A549 (cell line): ENCODE measurements around the gene MAPK1. TPM values are rescaled to one million over a fixed set of nuclear protein-coding genes. Genes with fewer than 3 reads are reported as not detected.

Experiments
- ATAC-seq, 2 experiments: fragments of 200-7000 bp in 1 of 2; fragments of >200 bp in 1 of 2; cut with Nextera tagmentation in 1 of 2; cut with Tn5 transposase in 1 of 2; 3 replicates each; pipeline versions ENCODE4 v1.8.0 to v1.9.1; 2018 to 2020; ENCODE audit warnings: mild to moderate bottlenecking in 1 of 2, moderate library complexity in 1 of 2
- CTCF ChIA-PET: fragments of 300-600 bp; sonication (Branson Sonifier 250); formaldehyde crosslinking; extraction: SDS; loops from one replicate; lab custom pipeline; 2021; ENCODE audit warnings: antibody characterized with exemption, inconsistent platforms; lab: Yijun Ruan, JAX
- POLR2A ChIA-PET: fragments of 350-600 bp; formaldehyde crosslinking; extraction: SDS; loops from one replicate; lab custom pipeline; 2021; ENCODE audit warnings: antibody characterized with exemption, inconsistent platforms; lab: Yijun Ruan, JAX
- DNase-seq, 2 experiments: peaks; one replicate each; pipeline versions ENCODE4 v3.0.0 to v3.0.0-alpha.2; 2011 to 2016; ENCODE audit warnings: low read depth in 1 of 2, low spot score in 1 of 2
- FAIRE-seq: peaks from 2 replicates; lab custom pipeline; 2011; peaks lifted over from hg19 to GRCh38; lab: Jason Lieb, UNC
- H3K27ac ChIP-seq, 2 experiments: fragments of >200 bp; sonication (Bioruptor Twin); formaldehyde crosslinking; 3 replicates each; pipeline ENCODE4 v1.5.1; 2016 to 2017
- H3K4me1 ChIP-seq: fragments of >200 bp; sonication (Bioruptor Twin); formaldehyde crosslinking; 3 replicates; pipeline ENCODE4 v1.6.1; 2016
- H3K4me2 ChIP-seq: fragments of >200 bp; sonication (Bioruptor Twin); formaldehyde crosslinking; 3 replicates; pipeline ENCODE4 v1.6.1; 2016
- H3K4me3 ChIP-seq: fragments of >200 bp; sonication (Bioruptor Twin); formaldehyde crosslinking; 3 replicates; pipeline ENCODE4 v1.5.1; 2016
- H3K9me3 ChIP-seq: fragments of >200 bp; sonication (Bioruptor Twin); formaldehyde crosslinking; 3 replicates; pipeline ENCODE4 v1.6.1; 2016
- BHLHE40 ChIP-seq: IDR thresholded peaks from 2 replicates; pipeline ENCODE4 v1.6.1; 2012; ENCODE audit warnings: low read depth, low read length, inconsistent platforms
- CEBPB ChIP-seq, 2 experiments: fragments of >200 bp in 1 of 2; sonication (Bioruptor Twin) in 1 of 2; formaldehyde crosslinking in 1 of 2; IDR thresholded peaks; 2 replicates each; pipeline ENCODE4 v1.6.1; 2012 to 2016
- CHD2 ChIP-seq: fragments of 150-350 bp; IDR thresholded peaks from 2 replicates; pipeline ENCODE4 v1.6.1; 2014; ENCODE audit warnings: low read length; ENCODE audit not compliant: partially characterized antibody
- EHMT2 ChIP-seq: fragments of 200-600 bp; sonication (generic); IDR thresholded peaks from 2 replicates; pipeline ENCODE4 v1.6.1; 2016; ENCODE audit warnings: antibody characterized with exemption, low read depth, mild to moderate bottlenecking, moderate library complexity
- EP300 ChIP-seq, 2 experiments: fragments of >200 bp; sonication (Bioruptor Twin); formaldehyde crosslinking; IDR thresholded peaks; 2 replicates in 1 of 2; 3 replicates in 1 of 2; pipeline ENCODE4 v1.6.1; 2016 to 2017
- FOSL2 ChIP-seq, 2 experiments: fragments of 450-650 bp in 1 of 2; fragments of >200 bp in 1 of 2; sonication (Bioruptor Twin) in 1 of 2; formaldehyde crosslinking; IDR thresholded peaks; 2 replicates each; pipeline versions ENCODE4 v1.5.0 to v1.6.1; 2016 to 2020; ENCODE audit warnings: mild to moderate bottlenecking in 1 of 2, moderate library complexity in 1 of 2
- FOXS1 ChIP-seq: fragments of 250-450 bp; sonication (Bioruptor Pico); IDR thresholded peaks from 2 replicates; pipeline ENCODE4 v1.5.0; 2020; ENCODE audit warnings: mild to moderate bottlenecking, moderate library complexity
- GATA3 ChIP-seq: IDR thresholded peaks from 2 replicates; pipeline ENCODE4 v1.6.1; 2012; ENCODE audit warnings: borderline replicate concordance
- HEYL ChIP-seq: fragments of 250-450 bp; sonication (Bioruptor Pico); IDR thresholded peaks from 2 replicates; pipeline ENCODE4 v1.8.0; 2021; ENCODE audit warnings: mild to moderate bottlenecking, moderate library complexity
- HOXB5 ChIP-seq: fragments of 250-450 bp; sonication (Bioruptor Pico); IDR thresholded peaks from 2 replicates; pipeline ENCODE4 v1.5.0; 2020; ENCODE audit warnings: mild to moderate bottlenecking, moderate library complexity
- JUN ChIP-seq, 2 experiments: fragments of >200 bp; sonication (Bioruptor Twin); formaldehyde crosslinking; IDR thresholded peaks; 2 replicates in 1 of 2; 3 replicates in 1 of 2; pipeline ENCODE4 v1.6.1; 2016 to 2017
- JUNB ChIP-seq: fragments of >200 bp; sonication (Bioruptor Twin); formaldehyde crosslinking; IDR thresholded peaks from 2 replicates; pipeline ENCODE4 v1.6.1; 2016
- MAZ ChIP-seq: fragments of 150-350 bp; IDR thresholded peaks from 2 replicates; pipeline ENCODE4 v1.6.1; 2014; ENCODE audit warnings: antibody characterized with exemption, low read depth, low read length, borderline replicate concordance
- PHF8 ChIP-seq: fragments of 200-600 bp; sonication (generic); IDR thresholded peaks from 2 replicates; pipeline ENCODE4 v1.6.1; 2016; ENCODE audit warnings: low read depth, mild to moderate bottlenecking, antibody characterized with exemption, moderate library complexity, borderline replicate concordance
- POLR2A ChIP-seq: IDR thresholded peaks from 2 replicates; pipeline ENCODE4 v1.6.1; 2012; ENCODE audit warnings: mild to moderate bottlenecking, low read length
- POLR2AphosphoS2 ChIP-seq: conservative IDR thresholded peaks from 2 replicates; pipeline ENCODE4 v1.6.1; 2012; ENCODE audit warnings: low read length, improper control_type of control experiment, inconsistent platforms
- RAD21 ChIP-seq, 2 experiments: fragments of >200 bp in 1 of 2; sonication (Bioruptor Twin) in 1 of 2; formaldehyde crosslinking in 1 of 2; IDR thresholded peaks in 1 of 2; conservative IDR thresholded peaks in 1 of 2; 2 replicates in 1 of 2; 3 replicates in 1 of 2; pipeline ENCODE4 v1.6.1; 2012 to 2018; ENCODE audit warnings: inconsistent platforms in 1 of 2
- RARB ChIP-seq: fragments of 250-450 bp; sonication (Bioruptor Pico); IDR thresholded peaks from 2 replicates; pipeline ENCODE4 v1.8.0; 2021; ENCODE audit warnings: mild to moderate bottlenecking, moderate library complexity
- ZNF302 ChIP-seq: fragments of 250-450 bp; sonication (Bioruptor Pico); IDR thresholded peaks from 2 replicates; pipeline ENCODE4 v1.9.0; 2021; ENCODE audit warnings: inconsistent platforms, mild to moderate bottlenecking, moderate library complexity
- WGBS: methylation state at CpG from one replicate; pipeline ENCODE4 v1.1.6; 2017; ENCODE audit errors: missing lambda C conversion rate; 5-methylcytosine and 5-hydroxymethylcytosine counted together
- polyA plus RNA-seq, 4 experiments: library from polyadenylated mRNA; depleted of rRNA in 3 of 4; stranded (reverse); fragments of >200 nt; fragmentation: RNase III in 1 of 4; extraction: RNeasy Plus Mini Kit Qiagen cat#74134 plus additional on column Dnase treatment in 1 of 4; gene quantifications; 2 replicates in 3 of 4; 3 replicates in 1 of 4; pipeline ENCODE4 v1.2.3, GENCODE V29; 2011 to 2017
- TF ChIP-seq, protein P1 (sequence below): fragments of 200-600 bp; sonication (generic); IDR thresholded peaks from 2 replicates; pipeline ENCODE4 v1.6.1; 2016; ENCODE audit warnings: antibody characterized with exemption, mild to moderate bottlenecking, moderate library complexity
- TF ChIP-seq, protein P2 (sequence below): IDR thresholded peaks from 2 replicates; pipeline ENCODE4 v1.6.1; 2012
- TF ChIP-seq, protein P3 (sequence below): fragments of 250-450 bp; sonication (Bioruptor Pico); IDR thresholded peaks from 2 replicates; pipeline ENCODE4 v1.5.0; 2020; ENCODE audit warnings: low read depth, mild to moderate bottlenecking, moderate library complexity
- TF ChIP-seq, protein P4 (sequence below): IDR thresholded peaks from 2 replicates; pipeline ENCODE4 v1.6.1; 2012; ENCODE audit warnings: low read depth, borderline replicate concordance

The MAPK1 gene
- polyA plus RNA-seq, 2 of the 4 experiments (the other 2 are of a cell fraction) = 28.8 to 85.5 TPM

DNA sequence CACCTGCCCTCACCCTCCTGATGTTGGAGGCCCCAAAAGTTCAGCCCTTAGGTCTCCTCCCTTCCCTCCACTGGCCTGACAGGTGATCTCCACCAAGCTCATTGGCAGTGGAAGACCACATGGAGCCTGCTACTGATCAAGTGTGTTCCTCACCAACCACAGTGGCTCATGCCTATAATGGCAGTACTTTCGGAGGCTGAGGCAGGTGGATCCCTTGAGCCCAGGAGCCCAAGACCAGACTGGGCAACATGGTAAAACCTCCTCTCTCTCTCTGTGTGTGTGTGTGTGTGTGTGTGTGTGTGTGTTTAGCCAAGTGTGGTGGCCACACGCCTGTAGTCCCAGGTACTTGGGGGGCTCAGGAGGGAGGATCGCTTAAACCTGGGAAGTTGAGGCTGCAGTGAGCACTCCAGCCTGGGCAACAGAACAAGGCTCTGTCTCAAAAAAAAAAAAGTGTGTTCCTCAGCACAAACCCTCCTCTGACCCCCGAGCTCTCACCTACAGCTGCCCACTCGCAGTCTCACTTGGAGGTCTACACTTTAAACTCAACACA, 127.5 kb downstream of the MAPK1 start:
- Histone ChIP-seq H3K4me2 (no peak overlapping the region), H3K4me1 (0 out of 3 replicates have a peak, but pooled peaks cover under 1% of the 10 kb centered on the region), H3K4me3 (no peak overlapping the region), H3K27ac (no peak overlapping the region), H3K9me3 (no peaks in the 10 kb centered on the region)
- ATAC-seq = no peak
- TF ChIP-seq GATA3 (no peak), FOXS1 (CRISPR knock-in tag) (no peak), HEYL (CRISPR knock-in tag) (no peak), EP300 (IDR thresholded peaks at IDR 0.05) (no peak), PHF8 (no peak), JUNB (no peak), CHD2 (no peak), BHLHE40 (no peak), POLR2AphosphoS2 (no peak), FOSL2 (IDR thresholded peaks at IDR 0.05) (no peak), FOSL2 (CRISPR knock-in tag; IDR thresholded peaks at IDR 0.05) (no peak), JUN (IDR thresholded peaks at IDR 0.05) (no peak), RAD21 (conservative IDR thresholded peaks at IDR 0.05 in 1 of 2, IDR thresholded peaks at IDR 0.05 in 1 of 2) (no peak)
- TF ChIP-seq, protein P1, sequence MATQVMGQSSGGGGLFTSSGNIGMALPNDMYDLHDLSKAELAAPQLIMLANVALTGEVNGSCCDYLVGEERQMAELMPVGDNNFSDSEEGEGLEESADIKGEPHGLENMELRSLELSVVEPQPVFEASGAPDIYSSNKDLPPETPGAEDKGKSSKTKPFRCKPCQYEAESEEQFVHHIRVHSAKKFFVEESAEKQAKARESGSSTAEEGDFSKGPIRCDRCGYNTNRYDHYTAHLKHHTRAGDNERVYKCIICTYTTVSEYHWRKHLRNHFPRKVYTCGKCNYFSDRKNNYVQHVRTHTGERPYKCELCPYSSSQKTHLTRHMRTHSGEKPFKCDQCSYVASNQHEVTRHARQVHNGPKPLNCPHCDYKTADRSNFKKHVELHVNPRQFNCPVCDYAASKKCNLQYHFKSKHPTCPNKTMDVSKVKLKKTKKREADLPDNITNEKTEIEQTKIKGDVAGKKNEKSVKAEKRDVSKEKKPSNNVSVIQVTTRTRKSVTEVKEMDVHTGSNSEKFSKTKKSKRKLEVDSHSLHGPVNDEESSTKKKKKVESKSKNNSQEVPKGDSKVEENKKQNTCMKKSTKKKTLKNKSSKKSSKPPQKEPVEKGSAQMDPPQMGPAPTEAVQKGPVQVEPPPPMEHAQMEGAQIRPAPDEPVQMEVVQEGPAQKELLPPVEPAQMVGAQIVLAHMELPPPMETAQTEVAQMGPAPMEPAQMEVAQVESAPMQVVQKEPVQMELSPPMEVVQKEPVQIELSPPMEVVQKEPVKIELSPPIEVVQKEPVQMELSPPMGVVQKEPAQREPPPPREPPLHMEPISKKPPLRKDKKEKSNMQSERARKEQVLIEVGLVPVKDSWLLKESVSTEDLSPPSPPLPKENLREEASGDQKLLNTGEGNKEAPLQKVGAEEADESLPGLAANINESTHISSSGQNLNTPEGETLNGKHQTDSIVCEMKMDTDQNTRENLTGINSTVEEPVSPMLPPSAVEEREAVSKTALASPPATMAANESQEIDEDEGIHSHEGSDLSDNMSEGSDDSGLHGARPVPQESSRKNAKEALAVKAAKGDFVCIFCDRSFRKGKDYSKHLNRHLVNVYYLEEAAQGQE = no peak
- TF ChIP-seq, protein P2, sequence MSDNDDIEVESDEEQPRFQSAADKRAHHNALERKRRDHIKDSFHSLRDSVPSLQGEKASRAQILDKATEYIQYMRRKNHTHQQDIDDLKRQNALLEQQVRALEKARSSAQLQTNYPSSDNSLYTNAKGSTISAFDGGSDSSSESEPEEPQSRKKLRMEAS = no peak
- TF ChIP-seq, protein P3, sequence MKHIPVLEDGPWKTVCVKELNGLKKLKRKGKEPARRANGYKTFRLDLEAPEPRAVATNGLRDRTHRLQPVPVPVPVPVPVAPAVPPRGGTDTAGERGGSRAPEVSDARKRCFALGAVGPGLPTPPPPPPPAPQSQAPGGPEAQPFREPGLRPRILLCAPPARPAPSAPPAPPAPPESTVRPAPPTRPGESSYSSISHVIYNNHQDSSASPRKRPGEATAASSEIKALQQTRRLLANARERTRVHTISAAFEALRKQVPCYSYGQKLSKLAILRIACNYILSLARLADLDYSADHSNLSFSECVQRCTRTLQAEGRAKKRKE = no peak
- WGBS = 52% methylated on average over 3 of the region's 5 CpGs
- no peak for FAIRE-seq
- ChIA-PET CTCF (interaction anchor here (1.5 kb wide), 1 partner anchor 198 kb away, joined by 4 read pairs; no protein-coding TSS in a partner anchor), POLR2A (no interaction called here)
- no peak for DNase-seq

DNA sequence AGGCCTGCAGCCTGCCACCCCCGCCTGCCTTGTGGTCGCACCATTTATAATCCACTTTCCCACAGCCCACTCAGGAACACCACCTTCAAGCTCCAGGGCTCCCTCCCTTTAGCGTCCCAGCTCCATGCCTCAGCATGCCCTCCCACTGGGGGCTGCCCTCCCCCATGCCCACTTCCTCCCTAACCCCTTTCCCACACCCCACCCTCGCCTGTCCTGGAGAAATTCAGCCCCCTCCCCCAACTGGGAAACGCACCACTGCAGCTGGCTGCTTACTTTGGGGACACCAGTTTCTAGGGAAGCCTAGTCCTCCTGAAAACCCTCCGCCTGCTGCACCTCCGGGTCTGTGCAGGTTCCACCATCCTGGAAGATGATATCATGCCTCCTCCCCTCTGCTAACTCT, 128.5 kb downstream of the MAPK1 start:
- TF ChIP-seq FOXS1 (CRISPR knock-in tag) = no peak
- TF ChIP-seq CEBPB (IDR thresholded peaks at IDR 0.05) = no peak
- no peak for TF ChIP-seq RARB
- TF ChIP-seq HOXB5 = no peak
- TF ChIP-seq MAZ = no peak
- no peak for TF ChIP-seq EP300 (IDR thresholded peaks at IDR 0.05)
- TF ChIP-seq ZNF302 = no peak
- TF ChIP-seq, protein P4, sequence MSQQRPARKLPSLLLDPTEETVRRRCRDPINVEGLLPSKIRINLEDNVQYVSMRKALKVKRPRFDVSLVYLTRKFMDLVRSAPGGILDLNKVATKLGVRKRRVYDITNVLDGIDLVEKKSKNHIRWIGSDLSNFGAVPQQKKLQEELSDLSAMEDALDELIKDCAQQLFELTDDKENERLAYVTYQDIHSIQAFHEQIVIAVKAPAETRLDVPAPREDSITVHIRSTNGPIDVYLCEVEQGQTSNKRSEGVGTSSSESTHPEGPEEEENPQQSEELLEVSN = no peak
- no peak for TF ChIP-seq EHMT2
- TF ChIP-seq POLR2A = no peak
- TF ChIP-seq, protein P1 = no peak
- no peak for TF ChIP-seq RAD21 (conservative IDR thresholded peaks at IDR 0.05 in 1 of 2, IDR thresholded peaks at IDR 0.05 in 1 of 2)
- TF ChIP-seq, protein P2 = no peak
- no peak for TF ChIP-seq PHF8
- TF ChIP-seq, all 56 proteins: peak for 0
- Histone ChIP-seq H3K4me1 (peaks cover 4% of the 10 kb centered on the region; the same call in 1 of the 3 replicates), H3K9me3 (no peaks in the 10 kb centered on the region), H3K4me3 (no peak overlapping the region), H3K4me2 (no peak overlapping the region), H3K27ac (no peak overlapping the region)
- no peak for ATAC-seq
- FAIRE-seq = no peak
- DNase-seq = no peak
- CTCF ChIA-PET = interaction anchor here (1.5 kb wide), 1 partner anchor 199 kb away, joined by 4 read pairs; no protein-coding TSS in a partner anchor
- WGBS = 61% methylated on average over 7 of the region's 7 CpGs
- POLR2A ChIA-PET = no interaction called here
